Caco-2 (cell line): ENCODE measurements around the gene MYO1F. TPM values are rescaled to one million over a fixed set of nuclear protein-coding genes. Genes with fewer than 3 reads are reported as not detected.
A peak's percentile ranks its signal among the peaks of the same experiment; 100 is the strongest.

ENCODE experiments used
- BruUV-seq: library from RNA; stranded (reverse); fragments of 400-500 nt; replicated peaks from 2 replicates; lab custom pipeline; 2021; lab: Mats Ljungman, UMichigan
- CTCF ChIA-PET: fragments of 300-600 bp; sonication (Branson Sonifier 250); formaldehyde crosslinking; loops from one replicate; lab custom pipeline; 2022; ENCODE audit warnings: antibody characterized with exemption; lab: Charles Lee
- POLR2A ChIA-PET: fragments of 300-600 bp; sonication (Branson Sonifier 250); formaldehyde crosslinking; loops from one replicate; lab custom pipeline; 2022; ENCODE audit warnings: antibody characterized with exemption; lab: Charles Lee
- DNase-seq, 2 experiments: peaks; one replicate each; pipeline versions ENCODE4 v3.0.0 to v3.0.0-alpha.2; 2020 to 2022
- H3K27me3 ChIP-seq: replicated peaks from 2 replicates; pipeline ENCODE4 v1.6.0; 2011; ENCODE audit warnings: low read length; ENCODE audit not compliant: control insufficient read depth, insufficient read depth
- H3K36me3 ChIP-seq: 2 replicates; pipeline ENCODE4 v1.5.1; 2011; ENCODE audit warnings: low read length; ENCODE audit not compliant: control insufficient read depth, insufficient read depth
- H3K4me1 ChIP-seq: fragments of 250-450 bp; sonication (Bioruptor Pico); 2 replicates; pipeline ENCODE4 v1.5.1; 2020; ENCODE audit warnings: mild to moderate bottlenecking
- H3K4me3 ChIP-seq: 2 replicates; pipeline ENCODE4 v1.5.1; 2011; ENCODE audit warnings: low read depth, mild to moderate bottlenecking, control low read depth, low read length
- H3K9me3 ChIP-seq: fragments of 250-450 bp; sonication (Bioruptor Pico); 2 replicates; pipeline ENCODE4 v1.5.1; 2020; ENCODE audit warnings: mild to moderate bottlenecking, moderate library complexity
- H3K27ac Mint-ChIP-seq: one replicate; pipeline ENCODE4 v1.8.0; 2022; ENCODE audit warnings: mixed read lengths; ENCODE audit not compliant: unreplicated experiment
- H3K27me3 Mint-ChIP-seq: one replicate; pipeline ENCODE4 v1.8.0; 2022; ENCODE audit warnings: mixed read lengths; ENCODE audit not compliant: insufficient read depth, unreplicated experiment
- H3K36me3 Mint-ChIP-seq: one replicate; pipeline ENCODE4 v1.8.0; 2022; ENCODE audit warnings: mild to moderate bottlenecking, mixed read lengths; ENCODE audit not compliant: insufficient read depth, unreplicated experiment
- H3K4me1 Mint-ChIP-seq: one replicate; pipeline ENCODE4 v1.8.0; 2022; ENCODE audit warnings: low read depth, mixed read lengths; ENCODE audit not compliant: unreplicated experiment
- H3K4me3 Mint-ChIP-seq: one replicate; pipeline ENCODE4 v1.8.0; 2022; ENCODE audit warnings: mild to moderate bottlenecking, moderate library complexity, mixed read lengths; ENCODE audit not compliant: unreplicated experiment
- H3K9me3 Mint-ChIP-seq: one replicate; pipeline ENCODE4 v1.8.0; 2022; ENCODE audit warnings: mixed read lengths; ENCODE audit not compliant: unreplicated experiment
- intact Hi-C: fragments of 100-400 bp; cut with micrococcal nuclease; formaldehyde crosslinking; loops from one replicate; pipeline ENCODE4 v1.10.0; 2022; ENCODE audit not compliant: unreplicated experiment
- total RNA-seq: library from RNA; stranded (reverse); gene quantifications from 2 replicates; pipeline ENCODE4 v1.2.3, GENCODE V29; 2022
- TF ChIP-seq, protein P1 (sequence below), 2 experiments: fragments of 200-600 bp in 1 of 2; IDR thresholded peaks; 1 replicate in 1 of 2; 2 replicates in 1 of 2; pipeline versions ENCODE4 v1.5.1 to v1.8.0; 2011 to 2022; ENCODE audit warnings: antibody characterized with exemption in 1 of 2, control low read depth in 1 of 2, inconsistent platforms in 1 of 2, low read depth in 1 of 2, low read length in 1 of 2, mild to moderate bottlenecking in 1 of 2, moderate library complexity in 1 of 2; ENCODE audit not compliant: insufficient read depth in 1 of 2, severe bottlenecking in 1 of 2, unreplicated experiment in 1 of 2

MYO1F gene
- total RNA-seq, 1 experiment from 2014 or later, result 0.25 TPM

DNA sequence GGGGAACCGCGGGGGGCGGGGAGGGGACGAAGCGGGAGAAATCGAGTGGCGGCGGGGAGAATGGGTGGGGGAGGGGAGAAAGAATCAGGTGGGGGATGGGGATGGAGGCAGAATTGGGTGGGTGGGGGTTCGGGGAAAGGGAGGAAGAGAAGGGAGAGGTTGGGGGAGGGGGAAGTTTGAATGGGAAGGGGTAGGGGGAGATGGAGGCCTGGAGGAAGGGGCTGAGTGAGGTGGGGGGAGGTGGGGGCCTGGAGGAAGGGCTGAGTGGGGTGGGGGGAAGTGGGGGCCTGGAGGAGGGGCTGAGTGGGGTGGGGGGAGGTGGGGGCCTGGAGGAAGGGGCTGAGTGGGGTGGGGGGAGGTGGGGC is 33.7 kb upstream of the MYO1F start:
- BruUV-seq, result no TSS peak
- Mint-ChIP-seq H3K27ac (no peak overlapping the region), H3K4me3 (no peak overlapping the region), H3K4me1 (no peaks in the 10 kb centered on the region), H3K36me3 (no peaks in the 10 kb centered on the region), H3K9me3 (no peaks in the 10 kb centered on the region), H3K27me3 (no peaks in the 10 kb centered on the region)
- TF ChIP-seq, protein P1, sequence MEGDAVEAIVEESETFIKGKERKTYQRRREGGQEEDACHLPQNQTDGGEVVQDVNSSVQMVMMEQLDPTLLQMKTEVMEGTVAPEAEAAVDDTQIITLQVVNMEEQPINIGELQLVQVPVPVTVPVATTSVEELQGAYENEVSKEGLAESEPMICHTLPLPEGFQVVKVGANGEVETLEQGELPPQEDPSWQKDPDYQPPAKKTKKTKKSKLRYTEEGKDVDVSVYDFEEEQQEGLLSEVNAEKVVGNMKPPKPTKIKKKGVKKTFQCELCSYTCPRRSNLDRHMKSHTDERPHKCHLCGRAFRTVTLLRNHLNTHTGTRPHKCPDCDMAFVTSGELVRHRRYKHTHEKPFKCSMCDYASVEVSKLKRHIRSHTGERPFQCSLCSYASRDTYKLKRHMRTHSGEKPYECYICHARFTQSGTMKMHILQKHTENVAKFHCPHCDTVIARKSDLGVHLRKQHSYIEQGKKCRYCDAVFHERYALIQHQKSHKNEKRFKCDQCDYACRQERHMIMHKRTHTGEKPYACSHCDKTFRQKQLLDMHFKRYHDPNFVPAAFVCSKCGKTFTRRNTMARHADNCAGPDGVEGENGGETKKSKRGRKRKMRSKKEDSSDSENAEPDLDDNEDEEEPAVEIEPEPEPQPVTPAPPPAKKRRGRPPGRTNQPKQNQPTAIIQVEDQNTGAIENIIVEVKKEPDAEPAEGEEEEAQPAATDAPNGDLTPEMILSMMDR (IDR thresholded peaks at IDR 0.05; ENCODE audit: insufficient read depth in 1 of 2, low read depth in 1 of 2, low read length in 1 of 2, severe bottlenecking in 1 of 2, unreplicated experiment in 1 of 2), result no peak
- ChIA-PET POLR2A (no interaction called here), CTCF (no interaction called here)
- Histone ChIP-seq H3K9me3 (no peaks in the 10 kb centered on the region), H3K27me3 (no peaks in the 10 kb centered on the region), H3K4me3 (peak overlapping the region; percentile 45), H3K36me3 (no peaks in the 10 kb centered on the region), H3K4me1 (no peaks in the 10 kb centered on the region)
- no peak for DNase-seq
- intact Hi-C loops, result no loop called here

DNA sequence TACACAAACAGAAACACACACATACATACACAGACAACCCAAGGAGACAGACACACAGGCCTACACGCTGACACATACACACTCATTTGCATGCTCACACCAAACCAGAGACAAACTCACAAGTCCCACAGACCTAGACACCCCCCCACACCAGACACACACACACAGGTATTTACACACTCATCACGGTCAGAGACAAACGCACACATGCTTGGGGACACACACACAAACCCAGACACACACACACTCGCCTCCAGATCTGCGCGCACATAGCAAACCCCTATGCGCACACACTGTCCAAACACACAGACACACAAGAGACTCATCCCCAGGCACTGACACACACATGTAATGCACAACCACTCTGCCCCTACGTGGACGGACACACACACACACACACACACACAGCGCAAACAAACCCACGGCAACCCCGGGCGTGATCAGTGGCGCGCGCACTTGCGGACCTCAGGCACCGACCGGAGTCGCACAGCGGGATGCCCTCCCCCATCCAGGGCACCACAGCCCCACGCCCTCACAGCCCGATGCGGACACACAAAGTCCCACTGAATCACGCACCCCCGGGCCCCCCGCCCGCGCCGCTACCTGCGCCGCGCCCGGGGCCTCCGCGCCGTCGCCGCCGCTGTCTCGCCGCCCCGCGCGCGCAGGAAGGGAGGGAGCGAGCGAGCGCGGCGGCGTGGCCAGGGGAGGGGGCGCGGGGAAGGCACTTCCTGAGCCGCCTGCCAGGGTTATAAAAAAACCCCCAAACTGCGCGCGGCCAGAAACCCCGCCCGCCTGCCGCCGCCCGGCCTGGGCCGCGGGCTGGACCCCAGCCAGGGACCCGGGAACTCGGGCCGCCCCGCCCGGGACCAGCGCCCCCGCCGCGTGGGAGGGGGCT is 33.0 kb upstream of the MYO1F start, which contains the start of gene ADAMTS10:
TSS of gene ADAMTS10 (minus strand) at position 675 of the 895 bp plus-strand sequence. CDS start 5,005 bp downstream, outside the sequence.
- H3K9me3 Mint-ChIP-seq, result no peaks in the 10 kb centered on the region
- TF ChIP-seq, protein P1 (IDR thresholded peaks at IDR 0.05; ENCODE audit: insufficient read depth in 1 of 2, low read depth in 1 of 2, low read length in 1 of 2, severe bottlenecking in 1 of 2, unreplicated experiment in 1 of 2), result no peak
- no peak for DNase-seq
- no peak within 1 kb of the TSS for H3K27ac Mint-ChIP-seq
- H3K36me3 Mint-ChIP-seq, result no peaks in the 10 kb centered on the region
- Histone ChIP-seq H3K4me1 (no peaks in the 10 kb centered on the region), H3K27me3 (no peaks in the 10 kb centered on the region), H3K9me3 (no peaks in the 10 kb centered on the region), H3K36me3 (no peaks in the 10 kb centered on the region), H3K4me3 (peak within 1 kb of the TSS; percentile 45)
- H3K4me1 Mint-ChIP-seq, result no peaks in the 10 kb centered on the region
- no peaks in the 10 kb centered on the region for H3K27me3 Mint-ChIP-seq
- no TSS peak for BruUV-seq
- H3K4me3 Mint-ChIP-seq, result peak within 1 kb of the TSS; percentile 60
- ChIA-PET POLR2A (no interaction called here), CTCF (no interaction called here)
- intact Hi-C loops, result no loop called here

DNA sequence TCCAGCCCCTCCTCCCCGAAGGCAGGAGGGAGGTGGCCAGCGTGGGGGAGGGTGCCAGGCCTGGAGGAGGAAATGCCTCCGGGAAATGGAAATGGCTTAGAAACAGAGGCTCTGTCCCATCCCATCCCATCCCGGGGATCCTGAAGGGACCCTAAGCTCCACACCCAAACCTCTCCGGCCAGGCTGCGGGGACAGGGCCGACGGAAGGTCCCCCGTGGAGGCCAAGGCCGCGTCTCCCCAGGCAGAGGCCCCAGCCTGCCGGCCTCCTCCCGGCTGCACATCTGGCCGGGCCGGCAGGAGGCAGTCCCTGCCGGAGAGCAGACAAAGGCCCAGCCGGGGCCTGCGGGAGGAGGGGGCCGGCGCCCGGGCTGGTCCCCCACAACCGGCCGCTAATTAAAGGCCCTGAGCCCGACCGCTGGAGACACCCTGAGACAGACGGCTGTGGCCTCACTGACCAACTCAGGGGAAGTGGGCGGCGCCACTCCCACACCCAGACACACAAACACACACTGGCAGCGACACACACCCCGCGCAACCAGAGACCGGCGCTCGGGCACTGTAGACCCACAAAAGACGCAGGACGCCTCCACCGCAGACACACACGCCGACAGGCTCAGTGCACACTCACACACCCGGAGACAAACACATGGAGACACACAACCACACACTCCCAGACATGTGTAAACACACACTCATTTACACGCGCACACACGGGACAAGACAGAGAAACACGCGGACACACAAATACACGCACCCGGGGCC is 32.2 kb upstream of the MYO1F start:
- H3K4me1 ChIP-seq, result no peaks in the 10 kb centered on the region
- no peak overlapping the region for H3K4me3 ChIP-seq
- H3K36me3 ChIP-seq, result no peaks in the 10 kb centered on the region
- H3K4me1 Mint-ChIP-seq, result no peaks in the 10 kb centered on the region
- POLR2A ChIA-PET, result no interaction called here
- H3K27ac Mint-ChIP-seq, result peak overlapping the region; percentile 47
- BruUV-seq, result no TSS peak
- peaks cover 7% of the 10 kb centered on the region for H3K9me3 ChIP-seq
- intact Hi-C loops, result no loop called here
- peak overlapping the region; percentile 60 for H3K4me3 Mint-ChIP-seq
- no peaks in the 10 kb centered on the region for H3K27me3 Mint-ChIP-seq
- no peaks in the 10 kb centered on the region for H3K36me3 Mint-ChIP-seq
- CTCF ChIA-PET, result interaction anchor here (0.8 kb wide), 1 partner anchor 30 kb away, joined by 3 read pairs; no protein-coding TSS in a partner anchor
- no peaks in the 10 kb centered on the region for H3K9me3 Mint-ChIP-seq
- no peaks in the 10 kb centered on the region for H3K27me3 ChIP-seq
- TF ChIP-seq, protein P1 (IDR thresholded peaks at IDR 0.05; ENCODE audit: insufficient read depth in 1 of 2, low read depth in 1 of 2, low read length in 1 of 2, severe bottlenecking in 1 of 2, unreplicated experiment in 1 of 2), result no peak
- DNase-seq, result no peak
